CD4-positive, alpha-beta T cell treated with Interleukin-4 for 1 hour (primary cell): Measurements from ENCODE around the gene IRF8.
A peak's percentile ranks its signal among the peaks of the same experiment; 100 is the strongest.
"Not testable (repeated sequence)": the region's sequence is repeated elsewhere in the genome, so short reads cannot be mapped to it uniquely, and the experiment has no call there.

Experiments used
- DNase-seq, 2 donors: peaks; one replicate each; pipeline ENCODE4 v3.0.0-alpha.2; 2020 to 2022

The IRF8 gene, protein sequence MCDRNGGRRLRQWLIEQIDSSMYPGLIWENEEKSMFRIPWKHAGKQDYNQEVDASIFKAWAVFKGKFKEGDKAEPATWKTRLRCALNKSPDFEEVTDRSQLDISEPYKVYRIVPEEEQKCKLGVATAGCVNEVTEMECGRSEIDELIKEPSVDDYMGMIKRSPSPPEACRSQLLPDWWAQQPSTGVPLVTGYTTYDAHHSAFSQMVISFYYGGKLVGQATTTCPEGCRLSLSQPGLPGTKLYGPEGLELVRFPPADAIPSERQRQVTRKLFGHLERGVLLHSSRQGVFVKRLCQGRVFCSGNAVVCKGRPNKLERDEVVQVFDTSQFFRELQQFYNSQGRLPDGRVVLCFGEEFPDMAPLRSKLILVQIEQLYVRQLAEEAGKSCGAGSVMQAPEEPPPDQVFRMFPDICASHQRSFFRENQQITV

DNA sequence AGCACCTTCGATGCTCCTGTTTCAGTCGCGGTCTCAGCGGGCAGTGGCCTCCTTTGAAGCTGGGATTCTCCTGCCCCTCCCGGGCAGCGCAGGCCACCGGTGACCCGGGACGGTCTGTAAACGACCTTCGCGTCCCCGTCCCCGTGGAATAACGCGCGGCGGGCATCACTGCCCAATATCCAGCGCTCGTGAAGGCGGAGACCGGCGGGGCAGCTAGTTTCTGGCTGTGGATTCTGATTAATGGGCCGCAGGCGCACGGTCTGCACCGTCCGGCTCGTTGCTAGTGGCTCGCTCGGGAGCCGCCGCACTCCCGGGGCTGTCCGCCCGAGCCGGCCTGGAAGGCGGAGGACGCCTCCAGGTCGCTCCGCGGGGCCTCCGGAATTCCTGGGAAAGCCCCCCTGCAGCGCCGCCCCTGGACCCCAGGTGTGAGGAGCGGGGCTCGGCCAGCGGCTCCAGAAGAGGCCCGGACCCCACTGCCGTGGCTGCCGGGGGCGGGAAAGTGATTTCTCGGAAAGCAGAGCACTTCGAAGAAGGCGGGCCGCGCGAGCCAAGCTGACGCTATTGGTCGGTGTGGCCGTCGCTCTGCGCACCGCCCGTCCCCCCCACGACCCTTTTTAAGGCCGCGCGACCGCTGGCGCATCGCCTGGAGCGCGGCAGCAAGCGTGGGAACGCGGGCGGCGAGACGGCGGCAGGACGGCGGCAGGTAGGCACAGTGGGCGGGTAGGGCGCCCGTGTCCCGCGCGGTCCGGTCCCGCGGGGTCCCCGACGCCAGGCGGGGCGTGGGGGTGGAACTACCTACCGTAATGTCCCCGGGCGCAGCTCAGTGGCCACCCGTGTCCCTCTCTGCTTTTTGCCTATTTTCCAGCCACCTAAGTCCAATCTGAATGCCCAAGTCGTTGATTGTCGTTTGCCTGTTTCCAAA lies at the start of gene IRF8:
Gene IRF8, plus strand, starts transcription at position 642 of the 922 bp plus-strand sequence. CDS start 3,854 bp downstream, outside the sequence.
- peak; percentile 73 to 86 for DNase-seq

DNA sequence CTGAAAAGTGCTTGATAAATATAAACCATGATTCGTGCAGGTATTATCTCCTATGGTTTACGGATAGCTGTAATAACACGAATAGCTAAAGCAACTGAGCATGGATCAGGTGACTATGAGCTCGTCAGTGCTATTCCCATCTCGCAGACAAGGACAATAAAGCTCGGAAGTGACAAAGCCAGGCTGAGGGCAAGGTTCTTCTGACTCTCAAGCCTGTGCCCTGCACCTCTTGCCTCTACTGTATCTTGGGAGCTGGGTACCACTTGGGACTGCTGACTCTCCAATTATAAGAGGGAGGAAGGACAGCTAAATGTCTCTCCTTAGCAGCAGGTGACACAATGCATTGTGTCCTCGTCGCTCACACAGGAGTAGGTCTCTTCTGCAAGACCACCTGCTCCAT lies 49.6 kb upstream of the IRF8 start:
- no peak for DNase-seq

DNA sequence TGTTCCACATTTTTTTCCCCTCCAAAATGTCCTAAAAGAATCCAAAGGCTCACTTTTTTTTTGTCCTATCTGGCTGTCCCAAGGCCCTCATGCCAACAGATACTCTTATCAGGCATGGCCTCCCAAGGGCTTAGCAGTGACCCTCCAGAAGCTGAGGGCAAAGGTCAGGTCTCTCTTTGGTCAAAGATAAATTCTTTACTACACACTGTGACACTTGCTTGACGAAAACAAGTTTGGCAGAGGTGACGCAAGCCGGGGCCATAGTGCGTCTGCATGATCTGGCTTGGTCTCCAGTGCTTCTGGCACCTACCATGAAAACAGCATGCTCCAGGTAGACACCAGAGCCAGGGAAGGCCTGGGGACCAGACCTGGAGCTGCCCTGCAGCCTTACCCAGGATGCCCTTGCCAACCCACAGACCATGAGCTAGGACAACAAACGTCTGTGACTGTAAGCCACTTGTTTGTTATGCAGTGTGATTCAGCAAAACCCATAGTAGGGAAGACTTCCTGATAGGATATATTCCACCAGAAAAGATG lies 48.5 kb upstream of the IRF8 start:
- DNase-seq = no peak

DNA sequence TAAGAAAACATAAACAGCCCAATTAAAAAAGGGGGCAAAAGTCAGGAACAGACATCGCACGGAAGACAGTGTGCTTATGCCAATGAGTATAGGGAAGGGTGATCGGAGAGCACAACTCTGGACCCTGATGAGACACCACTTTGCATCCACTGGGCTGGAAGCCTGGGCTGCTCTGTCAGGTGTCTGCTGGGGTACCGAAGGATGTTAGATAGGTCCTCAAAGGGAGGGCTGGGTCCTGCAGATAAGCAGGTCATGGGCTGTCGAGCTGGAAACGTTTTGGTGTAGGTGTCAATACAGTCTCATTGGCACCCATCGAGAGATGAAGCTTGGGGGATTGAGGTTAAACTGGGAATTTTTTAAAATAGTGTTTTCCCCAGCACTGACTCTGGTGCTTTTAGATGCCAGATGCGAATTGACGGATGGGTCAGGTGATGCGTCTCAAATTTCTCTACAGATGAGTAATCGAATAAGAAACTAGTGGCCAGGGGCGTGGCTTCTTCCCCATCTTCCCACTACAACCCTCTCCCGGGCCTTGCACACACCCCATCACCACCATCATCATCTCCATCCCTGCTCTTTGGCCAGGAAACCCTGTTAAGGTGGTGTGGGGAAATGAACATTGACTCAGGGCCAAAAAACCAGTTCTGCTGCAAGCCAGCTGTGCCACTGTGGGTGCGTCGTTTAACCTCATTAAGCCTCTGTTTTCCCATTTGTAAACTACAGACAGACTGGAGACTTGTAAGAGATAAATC lies 47.8 kb upstream of the IRF8 start:
- DNase-seq = no peak

DNA sequence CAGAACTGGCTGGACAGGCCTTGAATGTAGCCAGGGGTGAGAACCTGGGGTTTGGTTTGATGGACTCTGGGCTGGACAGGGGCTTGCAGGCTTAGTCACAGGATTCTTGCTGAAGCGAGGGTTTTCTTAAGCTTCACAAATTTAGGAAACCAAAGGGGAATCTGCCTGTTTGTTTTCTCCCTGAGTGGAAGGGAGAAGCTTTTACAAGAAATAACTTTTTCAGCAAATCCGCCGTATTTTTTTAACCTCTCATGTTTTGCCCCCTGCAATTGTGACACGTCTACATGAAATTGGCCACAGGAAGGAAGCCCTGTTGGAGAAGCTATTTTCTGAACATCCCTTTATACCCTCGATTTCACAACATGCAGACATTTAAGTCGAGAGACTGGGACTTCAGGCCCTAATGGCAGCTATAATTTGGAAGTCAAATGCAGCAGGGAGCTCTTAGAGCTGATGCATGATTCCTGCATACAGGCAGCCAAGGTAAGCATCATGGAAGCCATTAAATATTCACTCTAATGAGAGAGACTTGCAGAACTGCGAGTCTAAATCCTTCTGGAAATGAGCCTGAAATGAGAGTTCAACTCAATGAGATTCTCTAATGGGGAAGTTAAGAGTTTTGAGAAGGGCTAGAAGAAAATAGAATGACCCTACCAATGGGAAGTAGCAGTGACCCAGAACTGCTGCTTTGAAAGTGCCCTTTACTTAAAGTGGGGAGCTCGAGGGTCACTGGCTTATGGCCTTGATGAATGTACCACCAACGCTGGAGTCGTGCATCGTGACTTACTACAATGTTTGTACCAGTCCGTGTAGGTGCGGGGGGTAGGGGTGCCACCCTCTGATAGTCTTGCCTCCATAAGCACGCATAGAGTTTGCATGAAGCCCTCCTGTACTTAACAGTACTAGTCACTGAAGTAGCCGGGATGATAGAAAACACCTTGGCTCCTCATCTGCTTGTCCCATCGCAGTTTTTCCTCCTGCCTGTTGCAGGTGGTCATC lies 45.1 kb upstream of the IRF8 start:
- no peak for DNase-seq

DNA sequence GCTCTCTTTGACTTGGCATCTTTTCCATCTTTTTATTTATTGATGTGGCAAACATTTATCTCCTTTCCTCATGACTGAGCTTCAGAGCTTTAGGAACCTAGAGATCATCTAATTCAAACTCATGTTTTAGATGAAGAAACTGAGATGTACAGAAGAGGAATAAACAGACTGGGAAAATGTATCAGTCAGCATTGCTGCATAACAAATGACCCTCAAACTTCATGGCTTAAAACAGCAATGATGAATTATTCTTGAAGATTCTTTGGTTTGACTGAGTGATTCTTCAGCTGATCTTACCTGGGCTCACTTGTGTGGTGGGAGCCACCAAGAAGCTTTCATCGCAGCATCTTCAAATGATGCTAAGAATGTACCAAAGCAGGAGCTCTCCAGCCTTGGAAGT lies 44.0 kb upstream of the IRF8 start:
- DNase-seq = no peak

DNA sequence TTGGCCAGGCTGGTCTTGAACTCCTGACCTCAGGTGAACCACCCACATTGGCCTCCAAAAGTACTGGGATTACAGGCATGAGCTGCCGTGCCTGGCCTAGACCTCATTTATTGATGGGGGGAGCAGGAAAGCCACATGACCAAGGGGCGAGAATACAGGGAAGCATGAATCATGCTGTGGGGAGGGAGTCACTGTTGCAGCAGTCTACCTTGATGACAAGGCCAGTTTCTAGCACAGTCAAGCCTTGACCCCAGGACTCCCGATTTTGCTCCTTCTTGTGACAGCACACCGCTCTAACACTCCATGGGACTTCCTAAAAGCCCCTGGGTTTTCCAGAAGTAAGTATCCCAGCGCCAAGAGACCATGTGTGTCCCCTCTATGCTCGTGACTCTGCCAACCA lies 42.9 kb upstream of the IRF8 start:
- no peak for DNase-seq

DNA sequence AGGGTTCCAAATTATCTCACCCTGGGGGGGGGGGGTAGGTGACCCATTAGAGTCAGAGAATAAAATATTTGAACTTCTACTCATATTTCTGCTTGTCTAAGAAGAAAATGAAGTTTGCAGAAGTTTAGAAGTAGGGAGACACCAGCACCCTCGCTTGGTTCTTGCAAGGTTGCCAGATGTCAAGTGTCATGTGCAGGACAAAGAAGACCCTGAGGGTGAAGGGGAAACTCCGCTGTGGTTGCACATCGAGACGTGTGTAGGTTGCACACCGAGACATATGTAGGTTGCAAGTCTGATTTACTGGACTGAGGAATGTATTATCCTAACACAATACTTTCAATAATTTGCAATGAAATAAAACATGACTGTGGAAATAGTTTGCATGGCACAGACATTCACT lies 42.4 kb upstream of the IRF8 start:
- DNase-seq = no peak

DNA sequence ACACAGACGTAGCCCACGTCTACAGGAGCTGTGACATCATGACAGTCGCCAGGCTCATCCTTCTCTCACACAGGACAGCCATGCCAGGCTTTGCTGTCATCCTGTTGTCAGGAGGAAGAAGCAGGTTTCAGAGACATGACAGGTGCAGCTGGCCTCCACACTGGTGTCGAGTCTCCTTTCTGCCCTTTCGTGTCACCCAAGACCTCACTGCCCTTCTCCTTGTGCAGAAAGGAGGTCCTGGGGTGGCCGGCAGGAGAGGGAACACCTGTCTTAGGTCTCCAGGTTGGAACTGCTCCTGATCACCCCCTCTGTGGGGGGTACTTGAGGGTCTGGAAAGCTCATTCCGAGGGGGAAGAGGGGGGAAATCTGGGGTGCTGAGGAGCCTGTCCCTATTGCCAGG lies 41.6 kb upstream of the IRF8 start:
- DNase-seq = no peak

DNA sequence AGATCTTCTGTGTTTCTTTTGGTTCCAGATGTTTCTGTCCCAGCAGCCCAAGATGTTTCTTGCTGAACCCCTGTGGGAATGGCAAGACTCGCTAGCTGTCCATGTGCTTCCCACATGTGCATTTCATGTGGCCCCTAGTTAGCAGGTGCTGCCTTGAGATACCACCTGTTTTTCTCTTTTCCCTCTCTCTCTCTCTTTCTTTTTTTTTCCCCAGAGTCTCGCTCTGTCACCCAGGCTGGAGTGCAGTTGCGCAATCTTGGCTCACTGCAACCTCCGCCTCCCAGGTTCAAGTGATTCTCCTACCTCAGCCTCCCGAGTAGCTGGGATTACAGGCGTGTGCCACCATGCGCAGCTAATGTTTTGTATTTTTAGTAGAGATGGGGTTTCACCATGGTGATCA lies 40.4 kb upstream of the IRF8 start:
- not testable (repeated sequence) for DNase-seq

DNA sequence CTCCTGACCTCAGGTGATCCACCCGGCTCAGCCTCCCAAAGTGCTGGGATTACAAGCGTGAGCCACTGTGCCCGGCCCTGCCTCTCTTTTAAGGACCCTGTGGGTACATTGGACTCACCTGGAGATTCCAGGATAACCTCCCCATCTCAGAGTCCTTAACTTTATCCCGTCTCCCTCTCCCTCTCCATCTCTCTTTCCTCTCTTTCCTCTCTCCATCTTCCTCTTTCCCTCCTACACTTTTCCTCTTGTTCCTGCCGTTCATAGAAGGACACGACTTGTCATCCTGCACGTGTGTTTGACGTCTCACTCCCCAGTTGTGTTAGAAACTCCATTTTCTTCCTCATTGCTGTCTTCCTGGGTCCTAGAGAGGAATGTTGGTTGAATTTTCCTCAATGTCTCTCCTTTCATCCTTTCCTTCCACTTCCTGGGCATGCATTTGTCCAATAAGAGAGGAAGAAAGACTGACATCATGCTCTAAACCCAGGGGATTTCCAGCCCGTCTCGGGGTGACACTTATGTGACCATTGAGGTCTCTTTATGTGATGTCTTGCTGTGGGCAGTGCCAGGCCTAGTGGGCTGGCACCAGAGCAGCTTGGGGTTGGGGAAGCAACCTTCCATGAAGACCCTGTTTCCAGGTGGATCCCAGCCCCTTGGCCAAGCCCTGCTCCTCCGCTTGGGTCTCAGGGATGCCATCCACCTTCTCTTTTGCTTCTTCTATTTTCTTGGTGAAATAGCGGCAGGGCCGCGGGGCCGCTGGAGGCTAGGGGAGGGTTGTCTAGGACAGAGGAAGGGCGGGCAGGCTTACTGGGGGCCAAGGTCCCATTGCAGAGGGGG lies 39.8 kb upstream of the IRF8 start:
- DNase-seq = no peak

DNA sequence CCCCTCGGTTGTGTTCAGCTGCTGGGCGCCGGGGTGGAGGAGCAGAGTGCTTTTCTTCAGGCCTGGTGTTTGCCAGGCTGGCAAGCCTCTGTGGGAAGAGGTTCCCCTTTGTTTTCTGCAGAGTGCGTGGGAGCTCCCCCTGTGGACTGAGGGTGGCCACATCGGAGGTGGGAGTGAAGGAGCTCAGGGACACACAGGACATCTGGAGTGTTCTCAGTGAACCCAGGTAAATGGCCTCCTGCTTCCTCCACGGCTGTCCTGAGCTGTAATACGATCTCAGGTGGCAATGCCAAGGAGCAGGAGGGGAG lies 39.2 kb upstream of the IRF8 start:
- no peak for DNase-seq

DNA sequence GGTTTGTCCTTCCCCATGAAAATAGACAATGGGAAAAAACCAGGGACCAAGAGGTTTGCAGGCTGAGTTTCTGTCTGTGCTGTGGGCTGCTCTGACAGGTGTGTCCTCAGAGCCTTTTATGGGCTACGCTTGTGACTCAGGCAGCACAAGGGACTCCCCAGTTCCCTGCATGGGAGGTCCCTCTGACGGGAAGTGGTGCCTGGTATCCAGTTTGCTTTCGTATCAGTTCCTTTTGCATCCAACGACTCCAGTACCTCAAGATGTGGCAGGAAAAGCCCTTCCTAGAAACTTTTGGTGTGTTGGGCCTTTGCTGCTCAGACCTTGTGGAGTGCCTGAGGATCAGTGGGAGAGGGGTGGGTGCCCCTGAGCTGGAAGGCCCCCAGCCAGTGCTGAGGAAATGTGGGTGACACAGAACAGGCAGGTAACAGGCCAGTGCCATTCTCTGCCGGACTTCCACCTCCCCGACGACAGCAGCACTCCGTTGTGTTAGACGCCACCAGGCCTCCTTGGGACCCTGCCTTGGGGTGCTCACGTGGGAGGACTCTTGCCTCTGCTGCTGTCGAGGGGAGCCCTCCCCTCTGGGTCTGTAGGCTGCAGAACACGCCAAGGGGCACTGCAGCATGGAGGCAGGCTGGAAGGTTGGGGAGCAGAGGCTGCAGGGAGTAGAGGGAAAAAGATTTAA lies 38.4 kb upstream of the IRF8 start:
- peak in 1 of 2 donors; percentile 46 for DNase-seq

DNA sequence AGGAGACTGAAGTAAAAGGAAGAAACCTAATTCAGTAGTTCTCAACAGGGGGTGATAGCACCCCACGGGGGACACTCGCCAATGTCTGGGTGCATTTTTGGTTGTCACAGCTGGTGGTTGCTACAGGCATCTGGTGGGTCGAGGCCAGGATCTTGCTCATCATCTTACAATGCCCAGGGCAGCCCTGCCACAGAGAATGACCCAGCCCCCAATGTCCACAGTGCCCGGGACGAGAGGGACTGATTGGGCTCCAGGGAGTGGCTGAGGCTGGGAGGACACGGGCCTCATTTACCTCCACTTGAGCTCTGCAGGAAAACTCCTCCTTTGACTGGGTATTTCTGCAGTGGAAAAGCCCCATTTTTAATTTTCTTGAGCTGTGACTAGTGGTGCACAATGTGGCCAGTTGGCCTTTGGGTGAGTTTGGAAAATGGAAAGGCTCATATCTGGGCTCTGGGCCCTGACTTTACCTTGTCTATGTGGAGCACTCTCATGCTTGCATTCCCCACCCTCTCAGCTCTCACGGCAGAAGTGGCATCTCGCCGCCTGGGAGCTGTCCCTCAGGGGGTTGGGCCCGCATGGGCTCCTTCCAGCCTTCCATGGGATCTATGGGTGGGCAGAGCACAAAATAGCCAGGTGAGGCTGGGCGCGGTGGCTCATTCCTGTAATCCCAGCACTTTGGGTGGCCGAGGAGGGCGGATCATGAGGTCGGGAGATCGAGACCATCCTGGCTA lies 37.7 kb upstream of the IRF8 start:
- DNase-seq = no peak

DNA sequence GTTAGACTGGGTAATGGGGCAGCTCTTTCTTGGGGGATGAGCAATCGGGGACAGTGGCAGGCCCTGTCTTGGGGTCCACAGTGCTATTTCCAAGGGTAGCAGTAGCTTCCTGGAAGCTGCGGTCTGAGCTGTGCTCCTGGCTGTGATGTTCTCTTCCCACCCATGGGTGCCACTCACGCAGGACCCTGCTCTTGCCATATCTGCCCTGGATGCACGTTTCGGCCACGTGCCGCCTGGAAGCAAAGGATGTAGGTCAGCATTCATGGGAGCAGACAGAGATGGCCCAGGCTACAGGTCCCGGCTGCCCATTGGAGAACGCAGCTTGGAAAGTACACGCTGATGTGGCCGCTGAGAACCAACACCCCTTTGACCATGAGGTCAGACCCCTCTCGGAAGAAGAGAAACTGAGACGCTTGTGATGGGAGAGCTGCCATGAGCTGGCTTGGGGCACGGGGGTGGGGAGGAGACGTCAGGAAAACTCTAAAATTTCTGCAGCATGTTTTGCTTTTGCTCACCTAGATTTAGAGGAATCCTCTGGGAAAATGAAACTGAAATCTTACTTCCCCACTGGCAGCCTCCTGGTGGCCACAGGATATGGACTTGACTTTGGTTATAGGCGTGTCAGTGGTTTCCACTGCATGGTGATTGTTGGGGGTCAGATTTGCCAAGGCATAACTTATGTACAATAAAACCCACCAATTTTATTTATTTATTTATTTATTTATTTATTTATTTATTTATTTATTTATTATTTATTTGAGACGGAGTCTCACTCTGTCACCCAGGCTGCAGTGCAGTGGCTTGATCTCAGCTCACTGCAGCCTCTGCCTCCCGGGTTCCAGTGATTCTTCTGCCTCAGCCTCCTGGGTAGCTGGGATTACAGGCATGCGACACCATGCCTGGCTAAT lies 36.2 kb upstream of the IRF8 start:
- no peak for DNase-seq

DNA sequence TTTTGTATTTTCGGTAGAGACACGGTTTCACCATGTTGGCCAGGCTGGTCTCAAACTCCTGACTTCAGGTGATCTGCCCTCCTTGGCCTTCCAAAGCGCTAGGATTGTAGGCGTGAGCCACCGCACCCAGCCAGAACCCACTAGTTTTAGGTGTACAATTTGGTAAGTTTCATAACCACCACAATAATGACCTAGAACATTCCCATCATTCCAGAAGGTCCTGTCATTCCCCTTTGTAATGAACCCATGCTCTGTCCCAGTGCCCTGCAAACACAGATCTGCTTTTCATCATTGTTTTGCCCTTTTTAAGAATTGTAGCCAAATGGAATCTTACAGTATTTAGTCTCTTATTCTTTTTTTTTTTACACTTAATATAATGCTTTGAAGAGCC lies 35.6 kb upstream of the IRF8 start:
- no peak for DNase-seq

DNA sequence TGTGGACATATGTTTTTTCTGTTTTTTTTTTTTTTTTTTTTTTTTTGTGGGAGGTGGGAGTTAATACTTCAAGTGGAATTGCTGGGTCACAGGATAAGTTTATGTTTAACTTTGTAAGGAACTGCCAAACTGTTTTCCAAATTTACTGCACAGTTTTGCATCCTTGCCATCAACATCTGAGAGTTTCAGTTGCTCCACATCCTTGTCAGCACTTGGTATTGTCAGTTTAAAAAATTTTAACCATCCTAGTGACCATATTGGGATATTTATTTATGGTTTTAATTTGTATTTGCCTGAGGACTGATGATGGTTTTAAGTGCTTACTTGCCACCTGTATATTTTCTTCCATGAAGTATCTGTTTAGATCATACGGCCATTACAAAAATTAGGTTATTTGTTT lies 34.0 kb upstream of the IRF8 start:
- DNase-seq = no peak

DNA sequence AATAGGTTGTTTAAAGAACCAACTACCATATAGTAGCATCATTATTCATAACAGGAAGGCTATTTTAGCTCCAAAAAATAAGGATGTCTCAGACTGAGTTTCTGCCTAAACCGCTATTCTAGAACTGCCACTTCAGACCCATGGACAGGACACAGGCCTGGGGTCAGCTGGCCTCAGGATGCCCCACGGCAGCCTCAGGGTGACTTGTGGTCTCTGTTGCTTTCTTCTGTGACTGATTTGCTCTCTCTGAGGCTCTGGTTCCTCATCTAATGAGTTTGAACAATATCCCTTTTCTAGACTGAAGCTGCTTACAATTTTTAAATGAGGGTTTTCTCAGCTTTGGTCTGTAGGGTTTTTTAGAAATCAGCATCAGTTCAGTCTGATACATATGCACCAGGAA lies 31.8 kb upstream of the IRF8 start:
- no peak for DNase-seq
